K562 (cell line): ENCODE results near the gene GRIK5. TPM values are rescaled to one million over a fixed set of nuclear protein-coding genes. Genes with fewer than 3 reads are reported as not detected.

ENCODE experiments used
- ARID4B ChIP-seq: sonication (generic); formaldehyde crosslinking; IDR thresholded peaks from 2 replicates; pipeline ENCODE4 v1.8.0; 2022; ENCODE audit warnings: mild to moderate bottlenecking, missing genetic modification reagents
- JUND ChIP-seq, 2 experiments: IDR thresholded peaks; 2 replicates in 1 of 2; 3 replicates in 1 of 2; pipeline ENCODE4 v1.6.1; 2011; ENCODE audit warnings: borderline replicate concordance in 2 of 2, low read depth in 2 of 2, low read length in 2 of 2, improper control_type of control experiment in 1 of 2, missing biosample characterization in 1 of 2, missing genetic modification characterization in 1 of 2, missing genetic modification reagents in 1 of 2
- NFE2L1 ChIP-seq: fragments of 450-650 bp; IDR thresholded peaks from 2 replicates; pipeline ENCODE4 v1.6.1; 2016; ENCODE audit warnings: missing genetic modification characterization, low read depth, mild to moderate bottlenecking, missing compliant biosample characterization, moderate library complexity, borderline replicate concordance
- RNF2 ChIP-seq: sonication (generic); IDR thresholded peaks from 2 replicates; pipeline ENCODE4 v1.6.1; 2016
- ZBTB11 ChIP-seq, 3 experiments: fragments of 200-800 bp in 1 of 3; fragments of 250-450 bp in 1 of 3; fragments of 450-650 bp in 1 of 3; sonication (Bioruptor Pico) in 1 of 3; sonication (Bioruptor generic) in 1 of 3; formaldehyde crosslinking in 1 of 3; IDR thresholded peaks; 2 replicates each; pipeline versions ENCODE4 v1.6.1 to v1.8.0; 2016 to 2022; ENCODE audit warnings: mild to moderate bottlenecking in 2 of 3, missing genetic modification characterization in 2 of 3, missing compliant biosample characterization in 1 of 3, moderate library complexity in 1 of 3
- ZNF592 ChIP-seq: fragments of 450-650 bp; IDR thresholded peaks from 2 replicates; pipeline ENCODE4 v1.6.1; 2017; ENCODE audit warnings: antibody characterized with exemption, mild to moderate bottlenecking
- polyA plus RNA-seq, 8 experiments: library from polyadenylated mRNA; depleted of rRNA in 4 of 8; stranded (reverse) in 5 of 8; unstranded in 3 of 8; fragments of >200 nt; fragmentation: Nextera tagmentation in 2 of 8; fragmentation: Illumina TruSeq in 1 of 8; extraction: Ambion mirVana in 2 of 8; extraction: Trizol in 1 of 8; gene quantifications; 2 replicates each; pipeline versions ENCODE4 v1.2.1 to v1.2.3, GENCODE V29; 2011 to 2014; ENCODE audit warnings: inconsistent platforms in 1 of 8, missing spikeins in 1 of 8
- total RNA-seq, 7 experiments: library from RNA; depleted of rRNA in 6 of 7; stranded (reverse); fragments of >200 nt in 6 of 7; fragmentation: Illumina TruSeq in 2 of 7; extraction: Trizol in 2 of 7; gene quantifications; 2 replicates each; pipeline versions ENCODE4 v1.2.1 to v1.2.3, GENCODE V29; 2011 to 2021; ENCODE audit warnings: low replicate concordance in 1 of 7

Gene GRIK5
- total and polyA plus RNA-seq, 9 of the 15 experiments (the other 6 are each of a cell fraction or from before 2014, with no cell fraction given), result 0.04 to 0.55 (median 0.27) TPM; not detected in 2

- TF ChIP-seq ZBTB11 (CRISPR knock-in tag; IDR thresholded peaks at IDR 0.05) (peak in 1 of 3 experiments; percentile 88; a peak in 2 of 6 replicates), NFE2L1 (tag) (no peak), RNF2 (peak; percentile 15; the same call in 1 of the 2 replicates), JUND (IDR thresholded peaks at IDR 0.05; ENCODE audit: borderline replicate concordance, low read depth, low read length) (peak; percentile 5; the same call in 1 of the 2 replicates), JUND (tag; IDR thresholded peaks at IDR 0.05; ENCODE audit: borderline replicate concordance, low read depth, low read length) (no peak), ZNF592 (peak; percentile 86), ARID4B (CRISPR knock-in tag) (0 out of 2 replicates have a peak, but pooled peaks have one; percentile 50)
Observed at GRCh38 chr19:42074513-42075363, 4.7 kb upstream of the GRIK5 start (continued).
